ENCODE measurements around the gene ATG2B. TPM values are rescaled to one million over a fixed set of nuclear protein-coding genes. Genes with fewer than 3 reads are reported as not detected.

Gene ATG2B
- total RNA-seq, 2 experiments from 2014 or later, result 15.7 to 23.7 TPM

- CTCF ChIA-PET (ENCODE audit: unreplicated experiment), result no interaction called here
- BruUV-seq (replicated peaks), result no TSS peak
- no peaks in the 10 kb centered on the region for H3K79me2 ChIP-seq (ENCODE audit: insufficient read depth, low read depth, low read length)
Observed at GRCh38 chr14:96345669-96346068, 17.5 kb downstream of the ATG2B start.

GRCh38 chr14:96341323-96341722, 21.8 kb downstream of the ATG2B start:
- Histone ChIP-seq H3K27ac (ENCODE audit: low read depth, low read length, poor library complexity, severe bottlenecking) (no peak overlapping the region), H2AFZ (ENCODE audit: low read length) (no peak overlapping the region), H3K4me1 (ENCODE audit: insufficient read depth, low read length, poor library complexity, severe bottlenecking) (no peaks in the 10 kb centered on the region), H3K79me2 (ENCODE audit: insufficient read depth, low read depth, low read length) (no peaks in the 10 kb centered on the region), H3K9me3 (ENCODE audit: low read length) (0 out of 2 replicates have a peak, but pooled peaks cover 8% of the 10 kb centered on the region), H4K20me1 (ENCODE audit: insufficient read depth, low read length) (no peaks in the 10 kb centered on the region), H3K4me3 (ENCODE audit: low read depth, low read length, poor library complexity, severe bottlenecking) (no peak overlapping the region), H3K4me2 (ENCODE audit: low read length) (no peak overlapping the region), H3K36me3 (ENCODE audit: insufficient read depth, low read length) (peaks cover 45% of the 10 kb centered on the region), H3K9me2 (ENCODE audit: insufficient read depth, low read length) (no peaks in the 10 kb centered on the region)
- no peak for DNase-seq (ENCODE audit: low spot score)
- TF ChIP-seq CTCF (conservative IDR thresholded peaks at IDR 0.05; ENCODE audit: low read length) (no peak), EZH2phosphoT487 (IDR thresholded peaks at IDR 0.05; ENCODE audit: borderline replicate concordance, low read depth, low read length) (no peak)
- no TSS peak for BruUV-seq (replicated peaks)
- intact Hi-C loops (cut with micrococcal nuclease; ENCODE audit: unreplicated experiment), result no loop called here
- ChIA-PET POLR2A (no interaction called here), CTCF (ENCODE audit: unreplicated experiment) (no interaction called here)

More at GRCh38 chr14:96345669-96346068, 17.5 kb downstream of the ATG2B start:
- Histone ChIP-seq H3K27ac (ENCODE audit: low read depth, low read length, poor library complexity, severe bottlenecking) (no peak overlapping the region), H3K9me3 (ENCODE audit: low read length) (no peaks in the 10 kb centered on the region), H3K9me2 (ENCODE audit: insufficient read depth, low read length) (no peaks in the 10 kb centered on the region), H3K4me2 (ENCODE audit: low read length) (no peak overlapping the region), H3K36me3 (ENCODE audit: insufficient read depth, low read length) (peaks cover 5% of the 10 kb centered on the region; the same call in 1 of the 2 replicates), H3K4me1 (ENCODE audit: insufficient read depth, low read length, poor library complexity, severe bottlenecking) (no peaks in the 10 kb centered on the region), H3K4me3 (ENCODE audit: low read depth, low read length, poor library complexity, severe bottlenecking) (no peak overlapping the region), H4K20me1 (ENCODE audit: insufficient read depth, low read length) (0 out of 2 replicates have a peak, but pooled peaks cover 3% of the 10 kb centered on the region), H2AFZ (ENCODE audit: low read length) (no peak overlapping the region)
- POLR2A ChIA-PET, result interaction anchor here (0.7 kb wide), 1 partner anchor 22 kb away, joined by 3 read pairs; no protein-coding TSS in a partner anchor
- TF ChIP-seq CTCF (conservative IDR thresholded peaks at IDR 0.05; ENCODE audit: low read length), result no peak
- TF ChIP-seq EZH2phosphoT487 (IDR thresholded peaks at IDR 0.05; ENCODE audit: borderline replicate concordance, low read depth, low read length), result no peak
- intact Hi-C loops (cut with micrococcal nuclease; ENCODE audit: unreplicated experiment), result no loop called here
- no peak for DNase-seq (ENCODE audit: low spot score)

- intact Hi-C loops (cut with micrococcal nuclease; ENCODE audit: unreplicated experiment), result no loop called here
- Histone ChIP-seq H3K27ac (ENCODE audit: low read depth, low read length, poor library complexity, severe bottlenecking) (no peak overlapping the region), H3K9me2 (ENCODE audit: insufficient read depth, low read length) (no peaks in the 10 kb centered on the region), H3K4me2 (ENCODE audit: low read length) (no peak overlapping the region), H3K36me3 (ENCODE audit: insufficient read depth, low read length) (peaks cover 45% of the 10 kb centered on the region), H4K20me1 (ENCODE audit: insufficient read depth, low read length) (no peaks in the 10 kb centered on the region), H3K9me3 (ENCODE audit: low read length) (0 out of 2 replicates have a peak, but pooled peaks cover 8% of the 10 kb centered on the region), H3K4me1 (ENCODE audit: insufficient read depth, low read length, poor library complexity, severe bottlenecking) (no peaks in the 10 kb centered on the region), H2AFZ (ENCODE audit: low read length) (no peak overlapping the region), H3K4me3 (ENCODE audit: low read depth, low read length, poor library complexity, severe bottlenecking) (no peak overlapping the region), H3K79me2 (ENCODE audit: insufficient read depth, low read depth, low read length) (no peaks in the 10 kb centered on the region)
- DNase-seq (ENCODE audit: low spot score), result no peak
- ChIA-PET POLR2A (no interaction called here), CTCF (ENCODE audit: unreplicated experiment) (no interaction called here)
- TF ChIP-seq EZH2phosphoT487 (IDR thresholded peaks at IDR 0.05; ENCODE audit: borderline replicate concordance, low read depth, low read length) (no peak), CTCF (conservative IDR thresholded peaks at IDR 0.05; ENCODE audit: low read length) (no peak)
- no TSS peak for BruUV-seq (replicated peaks)
Observed at GRCh38 chr14:96338551-96338950, 24.6 kb downstream of the ATG2B start.

Measured in OCI-LY7 (cell line).